GM23338 (cell line): ENCODE measurements around the gene CCBE1. TPM values are rescaled to one million over a fixed set of nuclear protein-coding genes. Genes with fewer than 3 reads are reported as not detected.

Source experiments
- ATAC-seq: fragments of 200-7000 bp; cut with Tn5 transposase; 3 replicates; pipeline ENCODE4 v1.9.1; 2020
- DNase-seq: peaks from one replicate; pipeline ENCODE4 v3.0.0-alpha.2; 2015; ENCODE audit warnings: low spot score
- H2AFZ ChIP-seq: fragments of 200-600 bp; sonication (generic); 2 replicates; pipeline ENCODE4 v1.8.0; 2016; ENCODE audit warnings: antibody characterized with exemption, mild to moderate bottlenecking, moderate library complexity
- H3F3A ChIP-seq: fragments of 200-600 bp; sonication (generic); replicated peaks from 2 replicates; pipeline ENCODE4 v1.8.0; 2017; ENCODE audit warnings: antibody characterized with exemption, mixed run types, low read depth
- H3K27ac ChIP-seq: fragments of 200-600 bp; sonication (generic); 2 replicates; pipeline ENCODE4 v1.6.1; 2016; ENCODE audit warnings: low read depth
- H3K27me3 ChIP-seq: fragments of 200-600 bp; sonication (generic); 2 replicates; pipeline ENCODE4 v1.8.0; 2016; ENCODE audit warnings: mild to moderate bottlenecking, mixed run types, moderate library complexity; ENCODE audit not compliant: insufficient read depth
- H3K36me3 ChIP-seq: fragments of 200-600 bp; sonication (generic); 2 replicates; pipeline ENCODE4 v1.8.0; 2016; ENCODE audit warnings: mild to moderate bottlenecking; ENCODE audit not compliant: insufficient read depth
- H3K4me1 ChIP-seq: fragments of 200-600 bp; sonication (generic); 2 replicates; pipeline ENCODE4 v1.8.0; 2016; ENCODE audit warnings: mild to moderate bottlenecking, moderate library complexity; ENCODE audit not compliant: insufficient read depth
- H3K4me2 ChIP-seq: fragments of 200-600 bp; sonication (generic); 2 replicates; pipeline ENCODE4 v1.7.1; 2017; ENCODE audit warnings: mixed run types
- H3K4me3 ChIP-seq: fragments of 200-600 bp; sonication (generic); 2 replicates; pipeline ENCODE4 v1.6.1; 2016; ENCODE audit warnings: mixed run types
- H3K79me2 ChIP-seq: fragments of 200-600 bp; sonication (generic); replicated peaks from 2 replicates; pipeline ENCODE4 v1.8.0; 2017; ENCODE audit warnings: mild to moderate bottlenecking; ENCODE audit not compliant: insufficient read depth
- H3K9me2 ChIP-seq: fragments of 200-600 bp; sonication (generic); 2 replicates; pipeline ENCODE4 v1.8.0; 2017; ENCODE audit not compliant: insufficient read depth
- H4K20me1 ChIP-seq: fragments of 200-600 bp; sonication (generic); replicated peaks from 2 replicates; pipeline ENCODE4 v1.8.0; 2017; ENCODE audit warnings: mild to moderate bottlenecking; ENCODE audit not compliant: insufficient read depth
- H3K27ac Mint-ChIP-seq: 2 replicates; pipeline ENCODE4 v1.8.0; 2020; ENCODE audit warnings: inconsistent platforms, mild to moderate bottlenecking, moderate library complexity, mixed read lengths
- H3K27me3 Mint-ChIP-seq: 3 replicates; pipeline ENCODE4 v1.8.0; 2022; ENCODE audit warnings: low read depth, mild to moderate bottlenecking, moderate library complexity, mixed read lengths, inconsistent platforms; ENCODE audit not compliant: insufficient read depth, poor library complexity
- H3K36me3 Mint-ChIP-seq: 3 replicates; pipeline ENCODE4 v1.8.0; 2021; ENCODE audit warnings: low read depth, mild to moderate bottlenecking, inconsistent platforms, moderate library complexity, mixed read lengths
- H3K4me1 Mint-ChIP-seq: 3 replicates; pipeline ENCODE4 v1.8.0; 2020; ENCODE audit warnings: mild to moderate bottlenecking, inconsistent platforms, mixed read lengths
- H3K4me3 Mint-ChIP-seq: 3 replicates; pipeline ENCODE4 v1.8.0; 2021; ENCODE audit warnings: moderate library complexity, mild to moderate bottlenecking, inconsistent platforms, mixed read lengths
- H3K9me3 Mint-ChIP-seq: 3 replicates; pipeline ENCODE4 v1.8.0; 2020; ENCODE audit warnings: moderate library complexity, mild to moderate bottlenecking, inconsistent platforms, mixed read lengths
- CTCF ChIP-seq, 2 experiments: fragments of 200-600 bp in 1 of 2; sonication (generic) in 1 of 2; conservative IDR thresholded peaks; 2 replicates each; pipeline versions ENCODE4 v1.5.1 to v1.6.1; 2016 to 2017; ENCODE audit warnings: antibody characterized with exemption in 2 of 2, low read depth in 2 of 2, mild to moderate bottlenecking in 2 of 2, moderate library complexity in 1 of 2
- EZH2 ChIP-seq: fragments of 200-600 bp; sonication (generic); IDR thresholded peaks from one replicate; pipeline ENCODE4 v1.8.0; 2017; ENCODE audit warnings: antibody characterized with exemption, mild to moderate bottlenecking, low read depth; ENCODE audit not compliant: unreplicated experiment
- EZH2phosphoT487 ChIP-seq: fragments of 200-600 bp; sonication (generic); IDR thresholded peaks from one replicate; pipeline ENCODE4 v1.8.1; 2018; ENCODE audit warnings: antibody characterized with exemption; ENCODE audit not compliant: unreplicated experiment
- JUNB ChIP-seq: IDR thresholded peaks from one replicate; pipeline ENCODE4 v1.6.1; 2016; ENCODE audit warnings: antibody characterized with exemption; ENCODE audit not compliant: unreplicated experiment
- NANOG ChIP-seq: IDR thresholded peaks from 2 replicates; pipeline ENCODE4 v1.6.1; 2016; ENCODE audit warnings: antibody characterized with exemption, borderline replicate concordance
- POLR2AphosphoS5 ChIP-seq: IDR thresholded peaks from 2 replicates; pipeline ENCODE4 v1.6.1; 2016; ENCODE audit warnings: antibody characterized with exemption, low read depth
- REST ChIP-seq: IDR thresholded peaks from one replicate; pipeline ENCODE4 v1.6.1; 2018; ENCODE audit warnings: antibody characterized with exemption; ENCODE audit not compliant: unreplicated experiment
- STAT1 ChIP-seq: IDR thresholded peaks from one replicate; pipeline ENCODE4 v1.6.1; 2016; ENCODE audit warnings: antibody characterized with exemption; ENCODE audit not compliant: unreplicated experiment
- ZNF114 ChIP-seq: fragments of 250-450 bp; sonication (Bioruptor Pico); IDR thresholded peaks from 2 replicates; pipeline ENCODE4 v1.5.0; 2020; ENCODE audit warnings: mild to moderate bottlenecking, moderate library complexity
- ZNF331 ChIP-seq: fragments of 250-450 bp; sonication (Bioruptor Pico); IDR thresholded peaks from 2 replicates; pipeline ENCODE4 v1.5.0; 2020; ENCODE audit warnings: low read depth, mild to moderate bottlenecking, moderate library complexity
- ZNF462 ChIP-seq: fragments of 250-450 bp; sonication (Bioruptor Pico); IDR thresholded peaks from 2 replicates; pipeline ENCODE4 v1.5.0; 2020; ENCODE audit warnings: mild to moderate bottlenecking, moderate library complexity
- polyA plus RNA-seq: library from polyadenylated mRNA; unstranded; fragments of >200 nt; fragmentation: Nextera tagmentation; extraction: Ambion mirVana; gene quantifications from 2 replicates; pipeline ENCODE4 v1.2.1, GENCODE V29; 2016
- total RNA-seq: library from RNA; depleted of rRNA; stranded (reverse); fragments of >200 nt; shearing (Covaris generic); gene quantifications from 2 replicates; pipeline ENCODE4 v1.2.3, GENCODE V29; 2014

CCBE1 gene
- total and polyA plus RNA-seq, 2 experiments from 2014 or later, result 2.1 to 2.6 TPM

GRCh38 chr18:59554796-59555335 lies 142.4 kb downstream of the CCBE1 start (continued):
- no peak for TF ChIP-seq ZNF462 (CRISPR knock-in tag)

GRCh38 chr18:59553273-59553870 lies 143.9 kb downstream of the CCBE1 start:
- ATAC-seq (no peak), DNase-seq (no peak)
- Histone ChIP-seq H2AFZ (no peak overlapping the region), H3F3A (no peaks in the 10 kb centered on the region), H3K4me3 (no peak overlapping the region), H3K36me3 (no peaks in the 10 kb centered on the region), H3K4me2 (no peak overlapping the region), H3K27ac (no peak overlapping the region), H3K4me1 (peaks cover 3% of the 10 kb centered on the region; the same call in 1 of the 2 replicates), H3K79me2 (no peaks in the 10 kb centered on the region), H3K9me2 (no peaks in the 10 kb centered on the region), H4K20me1 (no peaks in the 10 kb centered on the region), H3K27me3 (no peaks in the 10 kb centered on the region)
- no peak overlapping the region for H3K27ac Mint-ChIP-seq
- H3K9me3 Mint-ChIP-seq, result peaks cover 9% of the 10 kb centered on the region
- H3K4me1 Mint-ChIP-seq, result peaks cover 7% of the 10 kb centered on the region
- H3K27me3 Mint-ChIP-seq, result no peaks in the 10 kb centered on the region
- H3K36me3 Mint-ChIP-seq, result no peaks in the 10 kb centered on the region; the same call in 2 of the 3 replicates
- H3K4me3 Mint-ChIP-seq, result no peak overlapping the region
- TF ChIP-seq CTCF (conservative IDR thresholded peaks at IDR 0.05; ENCODE audit: low read depth in 2 of 2) (no peak), NANOG (no peak), ZNF114 (no peak), EZH2 (no peak), JUNB (no peak), EZH2phosphoT487 (no peak), POLR2AphosphoS5 (no peak), ZNF331 (CRISPR knock-in tag) (no peak), STAT1 (no peak), REST (no peak)
